K562 (cell line): Measurements from ENCODE around the gene ZNF655. TPM values are rescaled to one million over a fixed set of nuclear protein-coding genes. Genes with fewer than 3 reads are reported as not detected.

Experiments used
- ATAC-seq: fragments of 200-7000 bp; cut with Tn5 transposase; 3 replicates; pipeline ENCODE4 v1.9.1; 2020; ENCODE audit warnings: moderate library complexity
- BruUV-seq: library from RNA; stranded (reverse); fragments of 400-500 nt; replicated peaks from 2 replicates; lab custom pipeline; 2021; lab: Mats Ljungman, UMichigan
- CTCF ChIA-PET: fragments of 300-600 bp; formaldehyde crosslinking; extraction: SDS; loops from one replicate; lab custom pipeline; 2021; ENCODE audit warnings: low intra/inter-chr PET ratio; lab: Yijun Ruan, JAX
- POLR2A ChIA-PET: fragments of 300-600, 350-650 bp; sonication (Branson Sonifier 250); formaldehyde crosslinking; extraction: SDS; loops from one replicate; lab custom pipeline; 2021; ENCODE audit warnings: antibody characterized with exemption, inconsistent platforms; lab: Yijun Ruan, JAX
- DNase-seq, 4 experiments: peaks; one replicate each; pipeline versions ENCODE4 v3.0.0 to v3.0.0-alpha.2; 2011 to 2018; ENCODE audit warnings: low spot score in 3 of 4, mixed read lengths in 3 of 4; ENCODE audit errors: extremely low read depth in 1 of 4
- FAIRE-seq: peaks from 2 replicates; lab custom pipeline; 2011; peaks lifted over from hg19 to GRCh38; lab: Jason Lieb, UNC
- H2AFZ ChIP-seq: 2 replicates; pipeline ENCODE4 v1.6.0; 2011; ENCODE audit warnings: low read depth, low read length, control low read depth, inconsistent platforms
- H3K27ac ChIP-seq: fragments of 200-600 bp; 3 replicates; pipeline ENCODE4 v1.8.0; 2011; ENCODE audit warnings: low read depth, mild to moderate bottlenecking, control low read depth, inconsistent platforms, low read length, moderate library complexity, mixed read lengths; ENCODE audit errors: extremely low read depth
- H3K27me3 ChIP-seq, 2 experiments: fragments of 300-600 bp in 1 of 2; 2 replicates in 1 of 2; 3 replicates in 1 of 2; pipeline versions ENCODE4 v1.6.0 to v1.8.0; 2011; ENCODE audit warnings: inconsistent platforms in 2 of 2, low read length in 2 of 2, mild to moderate bottlenecking in 1 of 2, mixed read lengths in 1 of 2, moderate library complexity in 1 of 2; ENCODE audit not compliant: control insufficient read depth in 2 of 2, insufficient read depth in 2 of 2
- H3K36me3 ChIP-seq: fragments of 300-600 bp; 3 replicates; pipeline ENCODE4 v1.8.0; 2011; ENCODE audit warnings: mild to moderate bottlenecking, low read length, inconsistent platforms; ENCODE audit not compliant: control insufficient read depth, insufficient read depth
- H3K4me1 ChIP-seq, 2 experiments: fragments of 200-600 bp in 1 of 2; replicated peaks in 1 of 2; 2 replicates in 1 of 2; 3 replicates in 1 of 2; pipeline versions ENCODE4 v1.5.1 to v1.8.0; 2011; ENCODE audit warnings: inconsistent platforms in 2 of 2, low read length in 2 of 2, mild to moderate bottlenecking in 1 of 2, mixed read lengths in 1 of 2, moderate library complexity in 1 of 2; ENCODE audit not compliant: control insufficient read depth in 2 of 2, insufficient read depth in 2 of 2
- H3K4me2 ChIP-seq: 2 replicates; pipeline ENCODE4 v1.6.1; 2011; ENCODE audit warnings: low read length, control low read depth, inconsistent platforms, mixed read lengths; ENCODE audit not compliant: insufficient read depth
- H3K4me3 ChIP-seq: fragments of 200-600 bp; sonication (generic), shearing (Covaris generic); 2 replicates; pipeline ENCODE4 v1.5.1; 2016; ENCODE audit warnings: control low read depth, inconsistent platforms
- H3K79me2 ChIP-seq: fragments of 200-600 bp; 3 replicates; pipeline ENCODE4 v1.8.0; 2011; ENCODE audit warnings: low read length, inconsistent platforms; ENCODE audit not compliant: control insufficient read depth, insufficient read depth
- H3K9ac ChIP-seq, 2 experiments: 2 replicates each; pipeline versions ENCODE4 v1.6.0 to v1.6.1; 2011; ENCODE audit warnings: low read depth in 2 of 2, low read length in 2 of 2, control low read depth in 1 of 2, inconsistent platforms in 1 of 2, mild to moderate bottlenecking in 1 of 2, mixed read lengths in 1 of 2; ENCODE audit not compliant: insufficient read depth in 1 of 2
- H3K9me1 ChIP-seq: one replicate; pipeline ENCODE4 v1.6.0; 2011; ENCODE audit warnings: inconsistent platforms, mild to moderate bottlenecking, low read length, moderate library complexity; ENCODE audit not compliant: control insufficient read depth, insufficient read depth
- H3K9me3 ChIP-seq: replicated peaks from 2 replicates; pipeline ENCODE4 v1.5.1; 2011; ENCODE audit warnings: low read depth, low read length, inconsistent platforms; ENCODE audit not compliant: control insufficient read depth, insufficient read depth
- H4K20me1 ChIP-seq: replicated peaks from 2 replicates; pipeline ENCODE4 v1.6.1; 2011; ENCODE audit warnings: low read length, inconsistent platforms, mixed read lengths; ENCODE audit not compliant: control insufficient read depth, insufficient read depth
- FOXA3 ChIP-seq, 2 experiments: fragments of 450-650 bp in 1 of 2; sonication (generic) in 1 of 2; formaldehyde crosslinking; IDR thresholded peaks in 1 of 2; conservative IDR thresholded peaks in 1 of 2; 2 replicates each; pipeline versions ENCODE4 v1.4.0 to v1.8.0; 2020 to 2022; ENCODE audit warnings: mild to moderate bottlenecking in 2 of 2, missing genetic modification reagents in 1 of 2
- MECOM ChIP-seq: fragments of 250-450 bp; sonication (Bioruptor Pico); IDR thresholded peaks from 2 replicates; pipeline ENCODE4 v1.8.0; 2022; ENCODE audit warnings: inconsistent platforms
- RBFOX2 ChIP-seq: fragments of 200-400 bp; formaldehyde crosslinking; IDR thresholded peaks from 2 replicates; pipeline ENCODE4 v1.6.1; 2017; ENCODE audit warnings: low read depth, mild to moderate bottlenecking, low read length, moderate library complexity
- TAF7 ChIP-seq: fragments of 450-650 bp; IDR thresholded peaks from 2 replicates; pipeline ENCODE4 v1.6.1; 2016; ENCODE audit warnings: missing genetic modification characterization, missing compliant biosample characterization
- ZNF696 ChIP-seq: fragments of 250-450 bp; sonication (Bioruptor Pico); conservative IDR thresholded peaks from 2 replicates; pipeline ENCODE4 v1.4.0; 2020; ENCODE audit warnings: mild to moderate bottlenecking, moderate library complexity
- WGBS: fragments of 100-300 bp; shearing (Covaris generic); methylation state at CpG from one replicate; pipeline ENCODE4 v1.1.6; 2016; ENCODE audit warnings: low coverage, mixed read lengths; ENCODE audit not compliant: insufficient coverage; ENCODE audit errors: missing lambda C conversion rate; 5-methylcytosine and 5-hydroxymethylcytosine counted together
- in situ Hi-C: fragments of 300-500 bp; cut with MboI; formaldehyde crosslinking; loops from 4 replicates; pipeline ENCODE4 v1.15.0; 2018; ENCODE audit warnings: inconsistent platforms, mixed read lengths
- intact Hi-C: fragments of 100-400 bp; cut with micrococcal nuclease; formaldehyde crosslinking; loops from 2 replicates; pipeline ENCODE4 v1.14.2; 2022
- polyA plus RNA-seq, 8 experiments: library from polyadenylated mRNA; depleted of rRNA in 4 of 8; stranded (reverse) in 5 of 8; unstranded in 3 of 8; fragments of >200 nt; fragmentation: Nextera tagmentation in 2 of 8; fragmentation: Illumina TruSeq in 1 of 8; extraction: Ambion mirVana in 2 of 8; extraction: Trizol in 1 of 8; gene quantifications; 2 replicates each; pipeline versions ENCODE4 v1.2.1 to v1.2.3, GENCODE V29; 2011 to 2014; ENCODE audit warnings: inconsistent platforms in 1 of 8, missing spikeins in 1 of 8
- total RNA-seq, 7 experiments: library from RNA; depleted of rRNA in 6 of 7; stranded (reverse); fragments of >200 nt in 6 of 7; fragmentation: Illumina TruSeq in 2 of 7; extraction: Trizol in 2 of 7; gene quantifications; 2 replicates each; pipeline versions ENCODE4 v1.2.1 to v1.2.3, GENCODE V29; 2011 to 2021; ENCODE audit warnings: low replicate concordance in 1 of 7

ZNF655 gene
- total and polyA plus RNA-seq, 9 of the 15 experiments (the other 6 are each of a cell fraction or from before 2014, with no cell fraction given): 25.7 to 130 (median 95.2) TPM

DNA sequence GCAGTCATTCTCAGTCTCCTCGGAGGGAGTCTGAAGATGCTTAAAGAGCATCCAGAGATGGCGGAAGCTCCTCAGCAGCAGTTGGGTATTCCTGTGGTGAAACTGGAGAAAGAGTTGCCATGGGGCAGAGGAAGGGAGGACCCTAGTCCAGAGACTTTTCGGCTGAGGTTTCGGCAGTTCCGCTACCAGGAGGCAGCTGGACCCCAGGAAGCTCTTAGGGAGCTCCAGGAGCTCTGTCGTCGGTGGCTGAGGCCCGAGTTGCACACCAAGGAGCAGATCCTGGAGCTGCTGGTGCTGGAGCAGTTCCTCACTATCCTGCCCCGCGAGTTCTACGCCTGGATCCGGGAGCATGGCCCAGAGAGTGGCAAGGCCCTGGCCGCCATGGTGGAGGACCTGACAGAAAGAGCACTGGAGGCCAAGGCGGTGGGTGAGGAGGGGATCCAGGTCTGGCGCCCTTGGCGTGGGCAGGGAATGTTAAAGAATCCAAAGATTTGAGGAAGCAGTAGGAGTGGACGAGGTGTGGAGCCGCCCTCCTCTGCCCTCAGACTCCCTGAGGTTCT lies 61.2 kb downstream of the ZNF655 start:
- ChIA-PET CTCF (no interaction called here), POLR2A (interaction anchor here (0.6 to 3.5 kb wide), 2 partner anchors 11 to 224 kb away, joined by 3 to 29 read pairs; no protein-coding TSS in a partner anchor)
- Histone ChIP-seq H3K9me1 (no peaks in the 10 kb centered on the region), H3K36me3 (peaks cover 66% of the 10 kb centered on the region), H3K27me3 (no peaks in the 10 kb centered on the region), H3K9me3 (peaks cover 3% of the 10 kb centered on the region; the same call in 1 of the 2 replicates), H2AFZ (no peak overlapping the region), H3K4me3 (no peak overlapping the region), H3K79me2 (peaks cover 16% of the 10 kb centered on the region), H3K27ac (no peak overlapping the region), H4K20me1 (peaks cover 5% of the 10 kb centered on the region; the same call in 1 of the 2 replicates), H3K9ac (peak overlapping the region in 1 of 2 experiments; percentile 45; a peak in 1 of 4 replicates), H3K4me1 (peaks cover 9 to 22% of the 10 kb centered on the region in 2 experiments; a peak in 4 of 5 replicates)
- intact Hi-C loops (no loop called here), in situ Hi-C loops (no loop called here)
- TF ChIP-seq MECOM (CRISPR knock-in tag) (no peak), TAF7 (no peak), FOXA3 (CRISPR knock-in tag; conservative IDR thresholded peaks at IDR 0.05 in 1 of 2, IDR thresholded peaks at IDR 0.05 in 1 of 2) (no peak), ZNF696 (CRISPR knock-in tag) (no peak), RBFOX2 (peak; percentile 52)
- TF ChIP-seq, all 486 proteins: peak for 1
- WGBS: 94% methylated on average over 18 of the region's 18 CpGs
- no TSS peak for BruUV-seq
- no peak overlapping the region for H3K4me2 ChIP-seq
- FAIRE-seq (no peak), DNase-seq (no peak), ATAC-seq (no peak)
